Epidermal melanocyte (primary cell): ENCODE measurements around the gene ATP2C1.
"Not testable (repeated sequence)": the region's sequence is repeated elsewhere in the genome, so short reads cannot be mapped to it uniquely, and the experiment has no call there.

Source experiments
- DNase-seq: peaks from one replicate; pipeline ENCODE4 v3.0.0; 2011; ENCODE audit warnings: low spot score; ENCODE audit not compliant: insufficient read length

The ATP2C1 gene

GRCh38 chr3:131038326-131038725, 144.4 kb downstream of the ATP2C1 start:
- no peak for DNase-seq

DNA sequence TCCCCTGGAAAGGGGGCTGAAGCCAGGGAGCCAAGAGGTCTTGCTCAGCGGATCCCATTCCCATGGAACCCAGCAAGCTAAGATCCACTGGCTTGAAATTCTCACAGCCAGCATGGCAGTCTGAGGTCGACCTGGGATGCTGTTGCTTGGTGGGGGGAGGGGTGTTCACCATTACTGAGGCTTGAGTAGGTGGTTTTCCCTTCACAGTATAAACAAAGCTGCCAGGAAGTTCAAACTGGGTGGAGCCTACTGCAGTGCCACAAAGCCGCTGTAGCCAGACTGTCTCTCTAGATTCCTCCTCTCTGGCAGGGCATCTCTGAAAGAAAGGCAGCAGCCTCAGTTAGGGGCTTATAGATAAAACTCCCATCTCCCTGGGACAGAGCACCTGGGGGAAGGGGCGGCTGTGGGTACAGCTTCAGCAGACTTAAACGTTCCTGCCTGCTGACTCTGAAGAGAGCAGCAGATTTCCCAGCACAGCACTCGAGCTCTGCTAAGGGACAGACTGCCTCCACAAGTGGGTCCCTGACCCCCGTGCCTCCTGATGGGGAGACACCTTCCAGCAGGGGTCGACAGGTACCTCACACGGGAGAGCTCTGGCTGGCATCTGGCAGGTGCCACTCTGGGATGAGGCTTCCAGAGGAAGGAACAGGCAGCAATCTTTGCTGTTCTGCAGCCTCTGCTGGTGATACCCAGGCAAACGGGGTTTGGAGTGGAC, 148.5 kb downstream of the ATP2C1 start:
- not testable (repeated sequence) for DNase-seq

GRCh38 chr3:131047582-131047981, 153.7 kb downstream of the ATP2C1 start:
- DNase-seq, result no peak

- DNase-seq, result no peak
These were observed 154.1 kb downstream of the ATP2C1 start for GRCh38 chr3:131048030-131048429.

DNA sequence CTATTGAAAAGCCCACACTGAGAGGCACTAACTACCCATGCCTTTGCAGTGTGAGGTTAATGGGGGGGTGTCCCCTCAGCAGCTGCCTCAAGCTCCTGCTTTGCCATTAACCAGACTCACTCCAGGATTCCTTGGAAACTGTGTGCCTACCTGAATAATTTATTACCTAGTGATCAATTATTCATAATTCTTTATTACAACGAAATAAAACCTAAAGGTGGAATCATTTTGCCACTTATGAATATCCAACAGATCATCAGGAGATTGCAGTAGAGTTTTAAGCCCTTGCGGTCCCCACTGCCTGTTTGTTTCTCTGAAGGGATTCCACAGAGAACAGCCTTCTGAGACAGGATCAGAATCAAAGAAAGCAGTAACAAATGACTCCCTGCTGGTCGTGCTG, 156.1 kb downstream of the ATP2C1 start:
- DNase-seq, result no peak

GRCh38 chr3:131053043-131053859, 159.4 kb downstream of the ATP2C1 start:
- DNase-seq, result no peak
